H1 (cell line): ENCODE measurements around the gene RPGRIP1. TPM values are rescaled to one million over a fixed set of nuclear protein-coding genes. Genes with fewer than 3 reads are reported as not detected.

Experiments
- CTCF ChIA-PET: fragments of 300-600 bp; sonication (Branson Sonifier 250); formaldehyde crosslinking; loops from one replicate; lab custom pipeline; 2021; ENCODE audit not compliant: partially characterized antibody; lab: Charles Lee
- POLR2A ChIA-PET: fragments of 300-600 bp; sonication (Branson Sonifier 250); formaldehyde crosslinking; loops from one replicate; lab custom pipeline; 2021; ENCODE audit warnings: inconsistent platforms; ENCODE audit not compliant: partially characterized antibody; lab: Charles Lee
- DNase-seq, 2 experiments: peaks; one replicate each; pipeline versions ENCODE4 v3.0.0 to v3.0.0-alpha.2; 2010 to 2022; ENCODE audit warnings: low spot score in 2 of 2, low read depth in 1 of 2, mixed read lengths in 1 of 2
- FAIRE-seq: peaks from 2 replicates; lab custom pipeline; 2011; peaks lifted over from hg19 to GRCh38; lab: Jason Lieb, UNC
- H2AFZ ChIP-seq: 2 replicates; pipeline ENCODE4 v1.8.1; 2012; ENCODE audit warnings: low read length, inconsistent platforms
- H2AK5ac ChIP-seq: 2 replicates; pipeline ENCODE4 v1.6.1; 2013; ENCODE audit warnings: low read depth, low read length
- H2BK120ac ChIP-seq: replicated peaks from 2 replicates; pipeline ENCODE3; 2013; ENCODE audit warnings: low read depth, low read length, inconsistent platforms
- H2BK12ac ChIP-seq: 2 replicates; pipeline ENCODE4 v1.6.1; 2013; ENCODE audit warnings: low read depth, low read length
- H2BK15ac ChIP-seq: 2 replicates; pipeline ENCODE4 v1.6.1; 2013; ENCODE audit warnings: low read length
- H2BK20ac ChIP-seq: 2 replicates; pipeline ENCODE4 v1.6.1; 2013; ENCODE audit warnings: low read length
- H2BK5ac ChIP-seq: 2 replicates; pipeline ENCODE4 v1.6.1; 2013; ENCODE audit warnings: low read depth, low read length
- H3K14ac ChIP-seq: 2 replicates; pipeline ENCODE4 v1.6.1; 2013; ENCODE audit warnings: inconsistent platforms; ENCODE audit not compliant: insufficient read length
- H3K18ac ChIP-seq: 2 replicates; pipeline ENCODE4 v1.6.1; 2013; ENCODE audit warnings: low read length; ENCODE audit errors: extremely low read depth
- H3K23ac ChIP-seq: 2 replicates; pipeline ENCODE4 v1.6.1; 2013; ENCODE audit warnings: inconsistent platforms; ENCODE audit not compliant: insufficient read length
- H3K23me2 ChIP-seq: 2 replicates; pipeline ENCODE4 v1.6.1; 2013; ENCODE audit warnings: low read depth, low read length
- H3K27ac ChIP-seq: 2 replicates; pipeline ENCODE4 v1.6.1; 2011; ENCODE audit warnings: low read depth, low read length, inconsistent platforms
- H3K27me3 ChIP-seq, 4 experiments: replicated peaks in 1 of 4; 1 replicate in 1 of 4; 2 replicates in 3 of 4; pipeline versions ENCODE4 v1.6.1 to v1.8.1; 2011 to 2013; ENCODE audit warnings: low read length in 3 of 4, mild to moderate bottlenecking in 3 of 4, inconsistent platforms in 2 of 4, mixed read lengths in 2 of 4, moderate library complexity in 1 of 4; ENCODE audit not compliant: control insufficient read depth in 3 of 4, insufficient read depth in 3 of 4; ENCODE audit errors: extremely low read depth in 1 of 4
- H3K36me3 ChIP-seq, 4 experiments: 2 replicates each; pipeline versions ENCODE4 v1.6.1 to v1.8.1; 2011 to 2013; ENCODE audit warnings: mild to moderate bottlenecking in 4 of 4, low read length in 3 of 4, moderate library complexity in 2 of 4, control low read depth in 1 of 4, inconsistent platforms in 1 of 4; ENCODE audit not compliant: insufficient read depth in 4 of 4, control insufficient read depth in 2 of 4
- H3K4ac ChIP-seq: replicated peaks from 2 replicates; pipeline ENCODE3; 2013; ENCODE audit warnings: low read length, low read depth, mixed read lengths, inconsistent platforms; ENCODE audit not compliant: insufficient read length
- H3K4me1 ChIP-seq, 4 experiments: replicated peaks in 1 of 4; 1 replicate in 1 of 4; 2 replicates in 3 of 4; pipeline versions ENCODE4 v1.6.1 to v1.8.1; 2011 to 2013; ENCODE audit warnings: low read length in 3 of 4, inconsistent platforms in 2 of 4, mixed read lengths in 1 of 4; ENCODE audit not compliant: insufficient read depth in 4 of 4, control insufficient read depth in 3 of 4
- H3K4me2 ChIP-seq, 2 experiments: 2 replicates each; pipeline versions ENCODE4 v1.6.1 to v1.8.1; 2011 to 2013; ENCODE audit warnings: low read depth in 2 of 2, low read length in 2 of 2, control low read depth in 1 of 2, inconsistent platforms in 1 of 2, mild to moderate bottlenecking in 1 of 2; ENCODE audit not compliant: insufficient read depth in 1 of 2
- H3K4me3 ChIP-seq, 4 experiments: fragments of 200-600, 300-600 bp in 1 of 4; sonication (generic), shearing (Covaris generic), sonication (Bioruptor Twin) in 1 of 4; 2 replicates each; pipeline versions ENCODE4 v1.5.1 to v1.8.1; 2011 to 2016; ENCODE audit warnings: low read length in 4 of 4, low read depth in 3 of 4, control low read depth in 2 of 4, inconsistent platforms in 2 of 4, mild to moderate bottlenecking in 2 of 4, mixed read lengths in 1 of 4, moderate library complexity in 1 of 4; ENCODE audit not compliant: insufficient read depth in 2 of 4; ENCODE audit errors: extremely low read depth in 1 of 4
- H3K56ac ChIP-seq: replicated peaks from 2 replicates; pipeline ENCODE3; 2013; ENCODE audit warnings: low read depth, mild to moderate bottlenecking, mixed read lengths, low read length, inconsistent platforms; ENCODE audit not compliant: insufficient read length
- H3K79me1 ChIP-seq: 2 replicates; pipeline ENCODE4 v1.6.1; 2013; ENCODE audit warnings: low read depth, low read length, control low read depth
- H3K79me2 ChIP-seq, 2 experiments: 2 replicates each; pipeline versions ENCODE4 v1.6.1 to v1.8.1; 2012 to 2013; ENCODE audit warnings: low read length in 2 of 2, mild to moderate bottlenecking in 2 of 2, inconsistent platforms in 1 of 2; ENCODE audit not compliant: insufficient read depth in 2 of 2, control insufficient read depth in 1 of 2
- H3K9ac ChIP-seq, 4 experiments: replicated peaks in 1 of 4; 1 replicate in 1 of 4; 2 replicates in 3 of 4; pipeline versions ENCODE4 v1.6.1 to v1.8.1; 2011 to 2013; ENCODE audit warnings: low read depth in 3 of 4, low read length in 3 of 4, control low read depth in 2 of 4, mild to moderate bottlenecking in 2 of 4, moderate library complexity in 2 of 4, inconsistent platforms in 1 of 4; ENCODE audit errors: extremely low read depth in 1 of 4
- H3K9me3 ChIP-seq, 2 experiments: 2 replicates each; pipeline versions ENCODE4 v1.6.1 to v1.8.1; 2012 to 2013; ENCODE audit warnings: mild to moderate bottlenecking in 2 of 2, moderate library complexity in 2 of 2, control low read depth in 1 of 2, inconsistent platforms in 1 of 2, low read depth in 1 of 2, low read length in 1 of 2, mixed read lengths in 1 of 2; ENCODE audit not compliant: insufficient read depth in 2 of 2
- H4K20me1 ChIP-seq, 2 experiments: replicated peaks in 1 of 2; 2 replicates each; pipeline versions ENCODE3 to v1.8.1; 2011 to 2013; ENCODE audit warnings: inconsistent platforms in 2 of 2, low read length in 2 of 2, mild to moderate bottlenecking in 1 of 2; ENCODE audit not compliant: insufficient read depth in 2 of 2, control insufficient read depth in 1 of 2
- H4K5ac ChIP-seq: 2 replicates; pipeline ENCODE4 v1.6.1; 2013; ENCODE audit warnings: low read length, low read depth, mixed read lengths, inconsistent platforms; ENCODE audit not compliant: insufficient read length
- H4K8ac ChIP-seq: 2 replicates; pipeline ENCODE4 v1.8.0; 2013; ENCODE audit warnings: mild to moderate bottlenecking, moderate library complexity, low read length, inconsistent platforms; ENCODE audit not compliant: insufficient read depth; ENCODE audit errors: extremely low read depth
- H4K91ac ChIP-seq: replicated peaks from 2 replicates; pipeline ENCODE3; 2013; ENCODE audit warnings: low read length, mixed read lengths, inconsistent platforms; ENCODE audit not compliant: insufficient read length
- CTCF ChIP-seq, 3 experiments: IDR thresholded peaks; 1 replicate in 2 of 3; 2 replicates in 1 of 3; pipeline versions ENCODE4 v1.5.1 to v1.6.1; 2011; ENCODE audit warnings: low read length in 3 of 3, mild to moderate bottlenecking in 3 of 3, inconsistent platforms in 2 of 3, low read depth in 1 of 3, moderate library complexity in 1 of 3; ENCODE audit not compliant: insufficient read depth in 1 of 3; ENCODE audit errors: control extremely low read depth in 1 of 3
- HDAC2 ChIP-seq, 2 experiments: fragments of 300-600 bp in 1 of 2; sonication (generic) in 1 of 2; IDR thresholded peaks; 2 replicates each; pipeline ENCODE4 v1.6.1; 2011 to 2012; ENCODE audit warnings: low read depth in 2 of 2, low read length in 2 of 2, mild to moderate bottlenecking in 2 of 2, moderate library complexity in 2 of 2, borderline replicate concordance in 1 of 2, inconsistent platforms in 1 of 2
- RAD21 ChIP-seq, 2 experiments: IDR thresholded peaks in 1 of 2; conservative IDR thresholded peaks in 1 of 2; 2 replicates each; pipeline ENCODE4 v1.6.1; 2011; ENCODE audit warnings: low read depth in 2 of 2, low read length in 2 of 2, improper control_type of control experiment in 1 of 2, inconsistent platforms in 1 of 2, mild to moderate bottlenecking in 1 of 2, moderate library complexity in 1 of 2
- WGBS, 2 experiments: shearing (Covaris generic) in 1 of 2; methylation state at CpG; one replicate each; pipeline versions ENCODE4 v1.1.6 to v1.1.7; 2013 to 2015; ENCODE audit warnings: low lambda C conversion rate in 2 of 2, mixed read lengths in 2 of 2, inconsistent platforms in 1 of 2, low coverage in 1 of 2, missing lambda C conversion rate in 1 of 2; ENCODE audit not compliant: insufficient replicate concordance in 2 of 2, insufficient coverage in 1 of 2, insufficient read length in 1 of 2; ENCODE audit errors: extremely low coverage in 1 of 2, missing lambda C conversion rate in 1 of 2; 5-methylcytosine and 5-hydroxymethylcytosine counted together
- polyA plus RNA-seq, 7 experiments: library from polyadenylated mRNA; depleted of rRNA in 3 of 7; stranded (reverse) in 5 of 7; unstranded in 2 of 7; fragments of >200 nt in 5 of 7; fragments of 200-250 nt in 2 of 7; gene quantifications; 1 replicate in 5 of 7; 2 replicates in 1 of 7; 4 replicates in 1 of 7; pipeline versions ENCODE4 v1.2.1 to v1.2.3, GENCODE V29; 2011 to 2013; ENCODE audit warnings: missing spikeins in 2 of 7, mixed read lengths in 2 of 7
- total RNA-seq: library from RNA; stranded (reverse); fragmentation: NEBNext Ultra II Directional; extraction: Animal tissue kit (Norgen Biotek cat#: 25700); gene quantifications from 2 replicates; pipeline ENCODE4 v1.2.1, GENCODE V29; 2021

The RPGRIP1 gene
- total and polyA plus RNA-seq, 2 of the 8 experiments (the other 6 are each of a cell fraction or from before 2014, with no cell fraction given): 0.36 to 0.65 TPM

- Histone ChIP-seq H3K27me3 (no peaks in the 10 kb centered on the region), H4K5ac (no peak overlapping the region), H3K79me2 (no peaks in the 10 kb centered on the region), H3K4ac (no peak overlapping the region), H3K9me3 (no peaks in the 10 kb centered on the region), H3K14ac (no peak overlapping the region), H3K27ac (no peak overlapping the region), H3K4me2 (no peak overlapping the region), H2BK20ac (no peak overlapping the region), H3K18ac (no peak overlapping the region), H3K4me3 (no peak overlapping the region), H2BK5ac (no peak overlapping the region), H2BK15ac (no peak overlapping the region), H3K56ac (no peak overlapping the region), H2BK120ac (no peak overlapping the region), H2BK12ac (no peak overlapping the region), H3K23ac (no peak overlapping the region), H4K8ac (no peak overlapping the region), H3K9ac (no peak overlapping the region), H3K23me2 (no peaks in the 10 kb centered on the region), H2AK5ac (no peak overlapping the region), H3K4me1 (no peaks in the 10 kb centered on the region), H3K36me3 (no peaks in the 10 kb centered on the region), H2AFZ (no peak overlapping the region), H4K91ac (no peak overlapping the region), H4K20me1 (no peaks in the 10 kb centered on the region), H3K79me1 (no peaks in the 10 kb centered on the region)
- DNase-seq: no peak
- no peak for FAIRE-seq
- TF ChIP-seq HDAC2 (IDR thresholded peaks at IDR 0.05; ENCODE audit: borderline replicate concordance in 1 of 2, low read depth in 2 of 2, low read length in 2 of 2) (no peak), RAD21 (IDR thresholded peaks at IDR 0.05 in 1 of 2, conservative IDR thresholded peaks at IDR 0.05 in 1 of 2; ENCODE audit: low read depth in 2 of 2, low read length in 2 of 2) (peak; percentile 27 to 33; a peak in 2 of 4 replicates), CTCF (IDR thresholded peaks at IDR 0.05; ENCODE audit: control extremely low read depth in 1 of 3, insufficient read depth in 1 of 3, low read depth in 1 of 3, low read length in 3 of 3) (peak in 1 of 3 experiments; percentile 31; a peak in 1 of 4 replicates)
- WGBS, 2 experiments: 89% methylated on average over 1 of the region's 1 CpG; no CpG with 5 or more reads in 1 of the 2 experiments
- POLR2A ChIA-PET: interaction anchor here (1.7 to 2.6 kb wide), 3 partner anchors 18 to 71 kb away, joined by 5 to 11 read pairs (median 7); no protein-coding TSS in a partner anchor
- CTCF ChIA-PET: interaction anchor here (0.6 to 2.5 kb wide), 8 partner anchors 8 to 350 kb away, joined by 3 to 10 read pairs (median 4); no protein-coding TSS in a partner anchor
Measured at GRCh38 chr14:21326972-21327371, 47.1 kb downstream of the RPGRIP1 start.
